Prostate gland (tissue), 2 donors: ENCODE measurements around the gene DAGLA.

Experiments
- POLR2A ChIP-seq: fragments of 450-650 bp; IDR thresholded peaks from one replicate; pipeline ENCODE4 v1.6.1; 2016; ENCODE audit warnings: antibody characterized with exemption, mild to moderate bottlenecking
- POLR2AphosphoS5 ChIP-seq: sonication (generic); formaldehyde crosslinking; IDR thresholded peaks from one replicate; pipeline ENCODE4 v1.6.1; 2017; ENCODE audit warnings: antibody characterized with exemption
- TF ChIP-seq, protein P1 (sequence below), 4 experiments: fragments of 200-600 bp in 2 of 4; fragments of 450-650 bp in 2 of 4; sonication (generic) in 2 of 4; IDR thresholded peaks; 1 replicate in 3 of 4; 2 replicates in 1 of 4; pipeline ENCODE4 v1.5.1; 2016 to 2019; ENCODE audit warnings: antibody characterized with exemption in 4 of 4, mild to moderate bottlenecking in 2 of 4, moderate library complexity in 2 of 4

DNA sequence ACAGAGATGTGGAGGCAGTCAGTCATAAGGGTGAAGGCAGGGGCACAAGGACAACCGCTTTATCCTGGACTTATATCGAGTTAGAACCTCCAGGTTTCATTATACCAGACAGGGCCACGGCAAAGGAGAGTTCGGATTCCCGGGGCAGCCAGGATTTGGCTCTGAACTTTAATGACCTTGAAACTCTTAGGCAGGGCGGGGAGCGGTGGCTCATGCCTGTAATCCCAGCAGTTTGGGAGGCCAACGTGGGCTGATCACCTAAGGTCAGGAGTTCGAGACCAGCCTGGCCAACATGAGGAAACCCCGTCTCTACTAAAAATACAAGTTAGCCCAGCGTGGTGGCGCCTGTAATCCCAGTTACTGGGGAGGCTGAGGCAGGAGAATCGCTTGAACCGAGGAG is 71.2 kb downstream of the DAGLA start:
- no peak for TF ChIP-seq POLR2AphosphoS5
- TF ChIP-seq, protein P1, sequence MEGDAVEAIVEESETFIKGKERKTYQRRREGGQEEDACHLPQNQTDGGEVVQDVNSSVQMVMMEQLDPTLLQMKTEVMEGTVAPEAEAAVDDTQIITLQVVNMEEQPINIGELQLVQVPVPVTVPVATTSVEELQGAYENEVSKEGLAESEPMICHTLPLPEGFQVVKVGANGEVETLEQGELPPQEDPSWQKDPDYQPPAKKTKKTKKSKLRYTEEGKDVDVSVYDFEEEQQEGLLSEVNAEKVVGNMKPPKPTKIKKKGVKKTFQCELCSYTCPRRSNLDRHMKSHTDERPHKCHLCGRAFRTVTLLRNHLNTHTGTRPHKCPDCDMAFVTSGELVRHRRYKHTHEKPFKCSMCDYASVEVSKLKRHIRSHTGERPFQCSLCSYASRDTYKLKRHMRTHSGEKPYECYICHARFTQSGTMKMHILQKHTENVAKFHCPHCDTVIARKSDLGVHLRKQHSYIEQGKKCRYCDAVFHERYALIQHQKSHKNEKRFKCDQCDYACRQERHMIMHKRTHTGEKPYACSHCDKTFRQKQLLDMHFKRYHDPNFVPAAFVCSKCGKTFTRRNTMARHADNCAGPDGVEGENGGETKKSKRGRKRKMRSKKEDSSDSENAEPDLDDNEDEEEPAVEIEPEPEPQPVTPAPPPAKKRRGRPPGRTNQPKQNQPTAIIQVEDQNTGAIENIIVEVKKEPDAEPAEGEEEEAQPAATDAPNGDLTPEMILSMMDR (IDR thresholded peaks at IDR 0.05): no peak
- no peak for TF ChIP-seq POLR2A
